GM12875 (cell line): ENCODE measurements around the gene ZIC2.

Source experiments
- H3K4me3 ChIP-seq: one replicate; pipeline ENCODE4 v1.5.1; 2011; ENCODE audit warnings: low read depth, low read length, control low read depth
- TF ChIP-seq, protein P1 (sequence below): IDR thresholded peaks from 2 replicates; pipeline ENCODE4 v1.5.1; 2011; ENCODE audit warnings: low read depth, mild to moderate bottlenecking, control low read depth, inconsistent platforms, low read length, moderate library complexity, borderline replicate concordance; ENCODE audit not compliant: insufficient read depth

The ZIC2 gene

DNA sequence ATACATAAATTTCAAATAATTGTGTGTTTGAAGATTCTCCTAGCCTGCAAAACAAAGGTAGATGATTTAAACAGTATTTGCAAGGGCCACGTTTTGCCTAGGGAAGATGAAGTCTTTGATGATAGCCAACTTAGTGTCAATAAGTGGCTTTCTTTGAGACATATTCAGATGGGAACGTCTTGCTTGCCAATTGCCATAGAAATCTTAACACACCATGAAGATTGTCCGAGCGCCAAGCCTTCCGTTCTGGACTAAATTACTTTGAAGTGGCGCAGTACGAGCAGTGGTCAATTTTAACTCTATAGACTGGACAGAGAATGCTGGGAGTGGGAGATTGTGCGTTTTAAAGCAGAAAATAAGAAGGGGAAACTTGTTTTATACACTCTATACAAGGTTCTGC, 19.9 kb upstream of the ZIC2 start:
- no peak overlapping the region for H3K4me3 ChIP-seq
- TF ChIP-seq, protein P1, sequence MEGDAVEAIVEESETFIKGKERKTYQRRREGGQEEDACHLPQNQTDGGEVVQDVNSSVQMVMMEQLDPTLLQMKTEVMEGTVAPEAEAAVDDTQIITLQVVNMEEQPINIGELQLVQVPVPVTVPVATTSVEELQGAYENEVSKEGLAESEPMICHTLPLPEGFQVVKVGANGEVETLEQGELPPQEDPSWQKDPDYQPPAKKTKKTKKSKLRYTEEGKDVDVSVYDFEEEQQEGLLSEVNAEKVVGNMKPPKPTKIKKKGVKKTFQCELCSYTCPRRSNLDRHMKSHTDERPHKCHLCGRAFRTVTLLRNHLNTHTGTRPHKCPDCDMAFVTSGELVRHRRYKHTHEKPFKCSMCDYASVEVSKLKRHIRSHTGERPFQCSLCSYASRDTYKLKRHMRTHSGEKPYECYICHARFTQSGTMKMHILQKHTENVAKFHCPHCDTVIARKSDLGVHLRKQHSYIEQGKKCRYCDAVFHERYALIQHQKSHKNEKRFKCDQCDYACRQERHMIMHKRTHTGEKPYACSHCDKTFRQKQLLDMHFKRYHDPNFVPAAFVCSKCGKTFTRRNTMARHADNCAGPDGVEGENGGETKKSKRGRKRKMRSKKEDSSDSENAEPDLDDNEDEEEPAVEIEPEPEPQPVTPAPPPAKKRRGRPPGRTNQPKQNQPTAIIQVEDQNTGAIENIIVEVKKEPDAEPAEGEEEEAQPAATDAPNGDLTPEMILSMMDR: no peak

DNA sequence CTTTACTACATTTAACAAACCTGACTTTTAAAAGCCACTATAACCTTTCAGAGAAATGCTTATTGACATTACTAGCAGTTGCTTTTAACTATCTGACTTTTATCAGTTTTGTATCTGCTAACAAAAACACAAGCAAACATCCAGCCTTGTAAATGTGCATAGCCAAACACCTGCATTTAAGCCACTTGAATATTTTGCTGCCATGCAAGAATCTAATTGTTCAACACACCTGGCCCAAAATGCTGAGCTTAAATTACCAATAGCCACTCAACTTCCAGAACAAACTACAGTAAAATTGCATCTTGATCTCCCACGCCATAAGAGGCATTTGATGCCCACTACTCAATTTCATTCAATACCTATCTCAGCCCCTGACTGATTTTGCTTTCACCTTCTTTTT, 19.3 kb upstream of the ZIC2 start:
- no peak overlapping the region for H3K4me3 ChIP-seq
- TF ChIP-seq, protein P1: no peak

DNA sequence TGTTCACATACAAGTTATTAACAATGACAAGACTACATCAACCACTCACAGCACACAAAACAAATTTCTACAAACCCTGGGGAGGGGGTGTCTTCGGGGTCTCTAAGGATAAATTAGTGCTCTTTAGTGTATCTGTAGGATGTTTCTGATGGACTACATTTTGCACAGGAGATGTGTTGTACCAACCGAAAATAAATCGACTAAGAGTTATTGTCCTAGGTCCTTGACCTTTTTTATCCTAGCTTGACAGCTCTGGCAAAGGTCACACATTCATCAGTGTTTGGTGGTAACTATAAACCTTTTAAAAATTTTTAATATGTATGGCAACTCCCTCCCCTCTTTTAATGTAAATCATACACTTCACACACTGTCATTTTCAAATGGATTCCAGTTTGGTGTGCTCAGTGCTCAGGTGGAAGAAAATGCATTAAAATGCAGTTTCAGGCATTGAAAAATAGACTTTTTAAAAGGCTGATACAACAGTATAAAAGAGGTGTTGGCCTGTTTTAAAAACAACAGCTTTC, 17.7 kb upstream of the ZIC2 start:
- TF ChIP-seq, protein P1: no peak
- H3K4me3 ChIP-seq: no peak overlapping the region

DNA sequence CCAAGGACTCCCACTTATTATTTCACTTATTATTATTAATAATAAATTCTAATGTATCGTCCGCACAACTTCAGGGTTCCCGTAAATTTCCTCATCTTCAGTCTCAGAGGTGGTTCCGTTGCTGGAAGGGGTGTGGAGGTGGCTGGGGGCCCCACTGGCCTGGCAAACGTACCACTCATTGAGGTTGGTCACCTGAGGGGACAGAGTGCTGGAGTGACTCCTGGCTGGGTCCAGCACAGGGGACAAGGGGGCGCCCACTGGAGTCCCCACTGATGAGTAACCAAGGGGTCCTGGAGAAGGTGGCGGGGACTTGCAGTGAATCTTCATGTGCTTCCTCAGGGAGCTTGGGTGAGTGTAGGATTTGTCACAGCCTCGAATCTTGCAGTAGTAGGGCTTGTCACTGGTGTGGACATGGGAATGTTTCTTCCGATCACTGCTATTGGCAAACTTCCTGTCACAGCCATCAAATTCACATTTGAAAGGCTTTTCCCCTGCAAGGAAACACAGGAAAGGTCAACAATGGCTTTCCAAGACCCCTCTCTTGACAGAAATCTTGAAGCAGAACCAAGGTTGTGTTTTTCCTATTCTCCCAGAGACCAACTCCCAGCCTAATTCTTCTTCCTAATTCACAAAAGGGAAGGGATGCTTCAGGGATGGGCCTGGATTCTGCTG, 16.1 kb upstream of the ZIC2 start:
- no peak overlapping the region for H3K4me3 ChIP-seq
- TF ChIP-seq, protein P1: no peak

DNA sequence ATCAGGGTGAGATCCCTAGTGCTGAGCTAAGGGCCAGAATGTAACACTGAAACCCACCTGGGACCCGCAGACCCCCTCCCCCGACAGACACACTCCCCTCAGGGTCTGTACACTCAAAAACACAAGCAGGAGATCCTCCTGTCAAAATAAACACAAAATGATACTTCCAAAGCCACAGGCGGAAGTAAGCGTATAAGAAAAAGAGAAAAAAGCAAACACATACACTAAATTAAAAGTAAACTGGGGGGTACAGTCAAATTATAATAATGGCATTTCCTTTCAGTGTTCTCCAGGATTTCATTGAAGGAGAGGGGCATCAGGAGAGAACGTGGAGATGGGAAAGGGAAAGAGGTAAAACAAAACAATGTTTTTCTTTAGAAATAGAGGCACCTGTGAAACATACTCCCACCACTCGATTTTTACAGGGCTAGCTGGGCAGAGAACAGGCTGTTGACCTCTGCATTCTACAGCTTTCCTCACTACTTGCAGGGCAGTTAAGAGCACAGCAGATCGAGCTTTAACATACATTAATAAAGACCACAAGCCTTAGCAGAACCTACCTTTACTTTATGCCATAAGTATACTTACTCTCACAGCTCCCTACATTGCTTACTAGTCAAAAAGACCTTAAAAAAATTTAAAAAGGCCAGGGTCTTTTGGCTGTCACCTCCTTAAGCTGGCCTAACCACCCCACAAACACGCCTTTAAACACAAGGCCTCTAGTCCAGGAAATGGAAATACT, 15.3 kb upstream of the ZIC2 start:
- TF ChIP-seq, protein P1: no peak
- no peak overlapping the region for H3K4me3 ChIP-seq

DNA sequence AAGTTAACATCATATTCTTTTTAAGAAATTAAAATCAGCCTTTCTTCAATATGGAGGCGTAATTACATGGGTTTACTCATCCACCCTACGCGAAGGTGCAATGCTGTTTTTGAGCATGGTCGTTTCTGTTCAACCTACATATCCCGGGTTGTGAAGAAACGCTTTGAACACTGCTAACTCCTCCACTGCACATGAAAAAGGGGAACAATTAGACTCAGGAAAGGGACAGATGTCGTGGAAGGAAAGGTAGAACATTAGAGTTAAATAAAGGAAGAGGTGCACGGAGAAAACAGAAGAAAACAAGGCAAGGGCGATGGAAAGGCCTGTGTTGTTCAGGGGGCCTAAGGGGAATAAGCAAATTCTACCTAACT, 14.1 kb upstream of the ZIC2 start:
- no peak overlapping the region for H3K4me3 ChIP-seq
- TF ChIP-seq, protein P1: no peak
